ENCODE measurements around the gene ANKRD45.
A peak's percentile ranks its signal among the peaks of the same experiment; 100 is the strongest.
"Not testable (repeated sequence)": the region's sequence is repeated elsewhere in the genome, so short reads cannot be mapped to it uniquely, and the experiment has no call there.

The ANKRD45 gene

DNA sequence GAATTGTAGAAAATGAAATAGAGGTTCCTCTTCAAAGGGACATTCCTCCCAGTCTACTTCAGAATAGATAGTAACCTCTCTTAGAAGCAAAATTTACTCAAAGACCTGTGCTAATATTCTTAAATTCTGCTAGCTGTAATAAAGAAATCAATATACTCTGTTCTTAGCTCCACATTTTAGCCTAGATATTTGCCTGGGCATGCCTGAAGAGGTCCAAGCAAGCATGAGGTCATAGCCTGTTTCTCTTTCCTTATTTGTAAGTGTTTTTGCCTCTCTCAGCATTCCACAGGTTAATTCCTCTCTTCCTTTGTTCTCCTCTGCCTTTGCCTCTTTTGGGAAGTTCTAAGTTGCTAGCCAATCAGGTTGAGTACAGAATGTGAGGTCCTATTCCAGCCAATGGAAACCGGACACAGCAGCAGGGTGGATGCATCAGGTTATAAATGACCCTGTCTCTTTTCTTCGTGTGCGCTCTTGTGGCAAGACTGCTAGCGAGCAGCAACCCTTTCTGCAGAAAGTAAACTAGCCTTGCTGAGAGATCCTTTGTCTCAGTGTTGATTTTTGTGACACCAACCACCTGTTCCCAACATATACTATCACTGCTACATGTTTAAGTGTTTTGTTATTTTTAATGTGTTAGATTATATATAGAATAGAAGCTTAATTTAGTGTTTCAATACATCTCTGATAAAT lies 27.1 kb downstream of the ANKRD45 start:
- not testable (repeated sequence) for DNase-seq (ENCODE audit: low spot score)

DNA sequence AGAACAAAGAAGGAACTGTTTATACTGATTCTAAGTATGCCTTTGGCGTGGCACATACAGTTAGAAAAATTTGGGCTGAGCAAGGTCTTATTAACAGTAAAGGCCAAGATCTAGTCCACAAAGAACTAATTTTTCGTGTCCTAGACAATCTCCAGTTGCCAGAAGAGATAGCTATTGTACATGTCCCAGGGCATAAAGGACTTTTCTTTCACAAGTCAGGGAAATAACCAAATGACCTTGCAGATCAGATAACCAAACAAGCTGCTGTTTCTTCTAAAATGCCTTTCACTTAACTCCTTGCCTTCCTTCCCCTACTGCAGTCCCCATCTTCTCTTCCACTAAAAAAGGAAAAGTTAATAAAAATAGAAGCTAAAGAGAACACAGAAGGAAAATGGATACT lies 30.5 kb downstream of the ANKRD45 start:
- no peak for DNase-seq (ENCODE audit: low spot score)

DNA sequence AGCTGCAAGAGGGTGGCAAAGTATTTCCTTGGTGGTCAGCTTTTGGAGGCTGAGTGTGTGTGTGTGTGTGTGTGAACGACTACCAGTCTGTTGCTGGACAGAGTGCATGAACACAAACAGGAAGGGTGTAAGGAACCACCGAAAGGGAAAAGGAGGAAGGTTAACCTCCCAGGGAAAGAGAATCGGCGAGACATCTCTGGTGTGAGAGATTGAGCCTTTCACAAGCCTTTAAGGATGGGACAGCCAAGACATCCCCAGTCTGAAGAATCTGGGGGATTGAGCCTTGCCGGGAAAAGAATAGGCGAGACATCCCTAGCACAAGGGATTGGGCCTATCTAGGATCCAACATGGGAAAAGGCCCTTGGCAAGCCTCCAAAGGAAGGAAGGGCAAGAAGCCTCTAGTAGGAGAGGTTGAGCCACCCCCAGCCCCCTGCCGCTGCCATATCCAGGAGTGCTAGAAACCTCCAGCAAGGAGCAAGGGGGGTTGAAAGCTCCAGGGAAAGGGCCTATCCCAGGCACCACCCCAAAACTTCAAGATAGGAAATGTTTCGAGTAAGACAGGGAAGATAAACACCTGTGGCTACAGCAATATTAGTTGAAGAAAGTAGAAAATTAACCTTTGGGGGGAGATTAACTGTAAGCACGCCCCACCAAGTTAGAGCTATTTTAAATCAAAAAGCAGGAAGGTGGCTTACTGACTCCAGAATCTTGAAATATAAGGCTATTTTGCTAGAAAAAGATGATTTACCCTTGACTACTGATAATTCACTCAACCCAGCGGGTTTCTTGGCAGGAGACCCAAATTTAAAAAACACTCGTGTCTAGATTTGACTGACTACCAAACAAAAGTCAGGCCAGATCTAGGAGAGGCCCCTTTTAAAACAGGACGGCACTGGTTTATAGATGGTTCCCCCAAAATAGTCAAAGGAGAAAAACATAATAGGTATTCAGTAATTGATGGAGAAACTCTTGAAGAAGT lies 31.3 kb downstream of the ANKRD45 start:
- DNase-seq (ENCODE audit: low spot score), result no peak

DNA sequence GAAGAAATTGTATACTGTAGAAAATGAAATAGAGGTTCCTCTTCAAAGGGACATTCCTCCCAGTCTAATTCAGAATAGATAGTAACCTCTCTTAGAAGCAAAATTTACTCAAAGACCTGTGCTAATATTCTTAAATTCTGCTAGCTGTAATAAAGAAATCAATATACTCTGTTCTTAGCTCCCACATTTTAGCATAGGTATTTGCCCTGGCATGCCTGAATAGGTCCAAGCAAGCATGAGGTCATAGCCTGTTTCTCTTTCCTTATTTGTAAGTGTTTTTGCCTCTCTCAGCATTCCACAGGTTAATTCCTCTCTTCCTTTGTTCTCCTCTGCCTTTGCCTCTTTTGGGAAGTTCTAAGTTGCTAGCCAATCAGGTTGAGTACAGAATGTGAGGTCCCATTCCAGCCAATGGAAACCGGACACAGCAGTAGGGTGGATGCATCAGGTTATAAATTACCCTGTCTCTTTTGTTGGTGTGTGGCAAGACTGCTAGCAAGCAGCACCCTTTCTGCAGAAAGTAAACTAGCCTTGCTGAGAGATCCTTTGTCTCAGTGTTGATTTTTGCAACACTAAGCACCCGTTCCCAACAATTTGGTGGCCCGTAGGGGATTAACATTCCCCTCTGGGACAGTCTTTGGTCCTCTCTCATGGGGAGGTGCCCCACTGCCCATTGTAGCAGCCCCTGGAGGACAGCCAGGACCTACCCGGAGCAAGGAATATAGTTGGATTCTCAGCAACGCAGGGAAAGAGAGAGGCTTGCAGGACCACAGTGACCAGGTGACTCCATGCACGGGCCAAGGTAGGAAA lies 32.2 kb downstream of the ANKRD45 start:
- DNase-seq (ENCODE audit: low spot score), result not testable (repeated sequence)

DNA sequence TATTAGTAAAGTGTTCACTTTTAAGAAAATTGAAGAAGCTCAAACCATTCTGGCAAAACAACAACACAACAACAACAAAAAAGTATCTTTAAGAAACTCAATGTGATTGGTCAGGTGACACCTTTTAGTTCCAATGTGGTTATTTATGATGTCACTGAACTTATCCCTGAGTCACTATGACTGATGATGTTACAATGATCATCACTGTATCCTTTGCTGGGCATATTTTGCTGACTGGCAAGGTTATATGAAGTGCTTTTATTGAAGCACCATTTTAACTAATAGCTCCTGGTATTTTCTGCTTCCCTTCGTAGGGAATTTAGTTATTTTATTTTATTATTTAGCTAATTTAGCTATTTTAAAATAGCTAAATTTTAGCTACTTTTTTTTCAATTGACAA lies 34.5 kb downstream of the ANKRD45 start, which contains the start of gene TEX50:
TSS of gene TEX50 (plus strand) at position 223 of the 400 bp plus-strand sequence. CDS start 184 bp downstream, outside the sequence.
- DNase-seq (ENCODE audit: low spot score), result no peak

DNA sequence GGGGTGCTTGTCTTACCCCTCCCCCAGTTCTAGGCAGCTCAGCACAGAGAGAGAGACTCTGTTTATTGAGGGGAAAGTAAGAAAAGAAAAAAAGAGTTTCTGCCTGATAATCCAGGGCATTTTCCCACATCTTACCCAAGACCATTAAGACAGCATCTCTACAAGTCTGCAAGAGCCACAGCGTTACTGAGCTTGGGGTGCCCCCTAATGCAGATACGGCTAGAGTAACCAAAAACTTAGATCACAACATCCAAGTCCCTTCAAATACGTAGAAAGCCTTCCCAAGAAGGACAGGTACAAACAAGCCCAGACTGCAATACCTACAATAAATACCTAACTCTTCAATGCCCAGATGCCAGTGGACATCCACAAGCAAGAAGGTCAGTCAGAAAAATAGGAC lies 40.8 kb downstream of the ANKRD45 start:
- DNase-seq (ENCODE audit: low spot score), result no peak

DNA sequence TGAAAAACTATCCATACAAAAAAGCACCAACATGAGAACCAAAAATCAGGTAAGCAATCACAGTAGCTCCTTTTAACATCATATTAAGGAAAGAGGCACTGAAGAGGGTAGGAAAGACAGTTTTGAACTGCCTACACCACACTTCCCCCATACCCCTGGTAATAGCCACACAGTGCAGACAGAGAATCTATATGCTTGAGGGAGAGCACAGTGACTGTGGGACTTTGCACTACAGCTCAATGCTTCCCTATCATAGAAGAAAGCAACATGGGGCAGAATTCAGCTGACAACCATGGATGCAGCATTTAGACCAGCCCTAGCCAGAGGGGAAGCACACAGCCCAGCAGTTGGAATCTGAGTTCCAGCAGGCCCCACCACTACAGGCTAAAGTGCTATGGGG lies 42.4 kb downstream of the ANKRD45 start:
- DNase-seq (ENCODE audit: low spot score), result no peak

DNA sequence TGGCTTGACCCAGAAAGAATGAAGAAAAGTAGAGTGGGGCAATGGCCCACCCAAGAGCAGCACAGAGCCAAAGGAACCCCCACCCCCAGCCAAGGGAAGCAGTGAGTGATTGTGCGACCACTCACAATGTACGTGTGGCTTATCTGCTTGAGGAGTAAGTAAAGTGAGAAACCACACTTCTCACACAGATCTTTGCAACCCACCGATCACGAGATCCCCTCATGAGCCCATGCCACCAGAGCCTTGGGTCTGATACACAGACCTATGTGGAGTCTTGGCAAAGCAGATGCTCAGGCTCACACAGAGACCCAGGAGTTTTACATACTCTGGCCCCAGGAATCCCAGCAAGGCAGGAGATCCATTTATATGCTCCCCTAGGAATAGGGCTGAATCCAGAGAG lies 52.8 kb downstream of the ANKRD45 start:
- no peak for DNase-seq (ENCODE audit: low spot score)

DNA sequence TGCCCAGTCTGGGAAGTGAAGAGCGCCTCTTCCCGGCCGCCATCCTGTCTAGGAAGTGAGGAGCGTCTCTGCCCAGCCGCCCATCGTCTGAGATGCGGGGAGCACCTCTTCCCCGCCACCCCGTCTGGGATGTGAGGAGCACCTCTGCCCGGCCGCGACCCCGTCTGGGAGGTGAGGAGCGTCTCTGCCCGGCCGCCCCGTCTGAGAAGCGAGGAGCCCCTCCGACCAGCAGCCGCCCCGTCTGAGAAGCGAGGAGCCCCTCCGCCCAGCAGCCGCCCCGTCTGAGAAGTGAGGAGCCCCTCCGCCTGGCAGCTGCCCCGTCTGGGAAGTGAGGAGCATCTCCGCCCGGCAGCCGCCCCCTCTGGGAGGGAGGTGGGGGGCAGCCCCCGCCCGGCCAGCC lies 56.6 kb downstream of the ANKRD45 start:
- DNase-seq (ENCODE audit: low spot score), result not testable (repeated sequence)

DNA sequence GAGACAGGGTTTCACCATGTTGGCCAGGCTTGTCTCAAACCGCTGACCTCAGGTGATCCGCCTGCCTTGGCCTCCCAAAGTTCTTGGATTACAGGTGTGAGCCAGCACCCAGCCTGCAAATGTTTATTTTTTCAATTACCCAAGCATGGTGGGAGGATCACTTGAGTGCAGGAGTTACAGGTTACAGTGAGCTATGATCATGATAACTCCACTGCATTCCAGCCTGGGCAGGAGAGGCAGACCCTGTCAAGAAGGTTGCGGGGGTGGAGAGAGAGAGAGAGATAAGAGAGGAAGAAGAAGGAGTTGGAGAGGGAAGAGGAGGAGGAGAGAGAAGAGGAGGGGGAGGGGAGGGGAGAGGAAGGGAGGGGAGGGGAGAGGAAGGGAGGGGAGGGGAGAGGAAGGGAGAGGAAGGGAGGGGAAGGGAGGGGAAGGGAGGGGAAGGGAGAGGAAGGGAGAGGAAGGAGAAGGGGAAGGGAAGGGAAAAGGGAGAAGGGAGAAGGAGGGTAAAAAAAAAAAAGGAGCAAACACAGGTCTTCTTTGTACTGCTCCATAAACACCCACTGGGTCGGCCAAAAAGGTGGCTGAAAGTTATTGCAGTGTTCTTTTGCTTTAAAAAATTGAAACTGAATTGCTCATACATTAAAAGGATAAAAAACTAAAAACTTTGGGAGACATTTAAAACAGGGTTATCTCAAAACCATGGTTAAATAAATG lies 61.0 kb downstream of the ANKRD45 start:
- DNase-seq (ENCODE audit: low spot score), result no peak

DNA sequence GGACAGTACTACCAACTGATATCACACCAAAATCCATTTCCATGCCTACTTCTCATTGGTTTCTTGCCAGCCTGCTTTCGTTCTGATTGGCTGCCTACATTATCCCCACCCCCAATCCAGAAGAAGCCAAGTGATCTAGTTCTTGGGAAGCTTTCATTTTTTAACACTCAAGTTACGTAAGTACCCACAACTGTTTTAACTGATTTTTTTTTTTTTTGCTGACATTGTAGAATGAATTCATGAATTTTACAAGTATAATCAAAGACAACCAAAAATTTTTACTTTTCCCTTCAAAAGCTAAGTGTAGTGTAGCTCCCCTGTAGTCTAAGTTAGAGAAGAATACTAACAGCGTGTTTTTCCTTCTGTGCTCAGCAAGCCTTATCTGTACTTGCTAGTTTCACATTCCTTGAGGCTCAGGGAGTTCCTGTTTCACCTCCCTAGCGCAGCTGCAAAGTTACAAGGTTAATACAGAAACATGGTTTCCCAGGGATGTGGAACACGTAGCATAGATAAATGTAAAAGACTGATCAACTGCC lies 66.5 kb downstream of the ANKRD45 start, which contains the start of gene SLC9C2:
TSS of gene SLC9C2 (minus strand) at position 17 of the 536 bp plus-strand sequence. CDS start 1,296 bp downstream, outside the sequence.
- peak; percentile 5 for DNase-seq (ENCODE audit: low spot score)

DNA sequence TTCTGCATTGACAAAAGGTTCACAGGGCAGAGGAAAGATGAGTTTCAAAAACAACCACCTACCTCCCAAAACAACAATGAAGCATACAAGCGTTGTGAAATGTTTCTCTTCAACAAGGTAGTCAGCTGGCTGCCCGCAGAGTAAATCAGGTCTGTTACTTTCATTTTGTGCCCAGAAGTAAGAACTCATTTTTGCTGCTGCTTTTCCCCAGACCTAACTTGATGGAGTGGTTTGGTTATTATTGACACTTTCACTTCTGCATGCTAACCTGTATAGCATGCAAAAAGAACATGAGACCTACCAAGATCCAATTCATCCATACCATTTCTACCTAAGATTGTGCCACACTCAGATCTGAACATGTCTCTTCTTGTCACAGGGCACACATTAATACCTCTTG lies 68.1 kb downstream of the ANKRD45 start:
- no peak for DNase-seq (ENCODE audit: low spot score)

DNA sequence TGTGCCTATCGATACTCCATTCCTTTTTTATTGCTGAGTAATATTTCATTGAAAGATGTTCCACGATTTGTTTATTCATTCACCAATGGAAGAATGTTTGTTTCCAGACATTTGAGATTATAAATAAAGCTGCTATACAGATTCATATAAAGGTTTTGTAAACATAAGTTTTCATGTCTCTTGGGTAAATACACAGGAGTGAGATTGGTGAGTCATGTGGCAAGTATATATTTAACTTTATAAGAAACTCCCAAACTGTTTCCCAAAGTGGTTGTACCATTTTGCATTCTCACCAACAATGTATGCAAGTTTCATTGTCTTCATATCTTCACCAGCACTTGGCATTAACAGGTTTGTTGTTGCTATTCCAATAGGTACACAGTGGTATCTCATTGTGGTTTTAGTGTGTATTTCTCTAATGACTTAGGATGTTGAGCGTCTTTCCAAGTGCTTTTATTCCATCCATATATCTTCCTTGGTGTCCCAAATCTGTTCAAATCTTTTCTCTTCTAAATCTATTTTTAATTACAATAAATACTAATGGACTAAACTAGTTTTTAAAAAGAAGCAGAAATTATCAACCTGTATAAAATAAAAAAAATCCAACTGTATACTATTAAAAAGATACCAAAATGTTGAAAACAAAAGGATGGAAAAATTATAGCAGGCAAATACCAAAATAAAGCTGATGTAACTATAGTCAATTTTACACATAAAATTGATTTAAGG lies 73.4 kb downstream of the ANKRD45 start:
- DNase-seq (ENCODE audit: low spot score), result no peak

DNA sequence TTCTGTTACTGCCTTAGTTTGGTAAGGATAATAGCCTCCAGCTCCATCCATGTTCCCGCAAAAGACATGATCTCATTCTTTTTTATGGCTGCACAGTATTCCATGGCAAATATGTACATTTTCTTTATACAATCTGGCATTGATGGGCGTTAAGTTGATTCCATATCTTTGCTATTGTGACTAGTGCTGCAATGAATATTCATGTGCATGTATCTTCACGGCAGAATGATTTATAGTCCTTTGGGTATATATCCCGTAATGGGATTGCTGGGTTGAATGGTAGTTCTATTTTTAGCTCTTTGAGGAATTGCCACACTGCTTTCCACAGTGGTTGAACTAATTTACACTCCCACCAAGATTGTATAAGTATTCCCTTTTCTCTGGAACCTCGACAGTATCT lies 78.5 kb downstream of the ANKRD45 start:
- not testable (repeated sequence) for DNase-seq (ENCODE audit: low spot score)

DNA sequence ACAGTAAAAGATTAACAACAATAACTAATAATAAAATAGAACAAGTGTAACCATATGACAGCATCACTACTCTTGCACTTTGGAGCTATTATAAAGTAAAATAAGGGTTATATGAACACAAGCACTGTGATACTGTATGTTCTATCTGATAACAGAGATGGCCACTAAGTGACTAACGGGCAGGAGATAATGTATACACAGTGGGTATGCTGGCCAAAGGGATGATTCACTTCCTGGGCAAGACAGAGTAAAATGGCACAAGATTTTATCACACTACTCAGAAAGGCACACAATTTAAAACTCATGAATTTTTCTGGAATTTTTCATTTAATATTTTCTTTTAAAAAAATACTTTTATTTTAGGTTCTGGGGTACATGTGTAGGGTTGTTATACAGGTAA lies 79.1 kb downstream of the ANKRD45 start:
- no peak for DNase-seq (ENCODE audit: low spot score)

DNA sequence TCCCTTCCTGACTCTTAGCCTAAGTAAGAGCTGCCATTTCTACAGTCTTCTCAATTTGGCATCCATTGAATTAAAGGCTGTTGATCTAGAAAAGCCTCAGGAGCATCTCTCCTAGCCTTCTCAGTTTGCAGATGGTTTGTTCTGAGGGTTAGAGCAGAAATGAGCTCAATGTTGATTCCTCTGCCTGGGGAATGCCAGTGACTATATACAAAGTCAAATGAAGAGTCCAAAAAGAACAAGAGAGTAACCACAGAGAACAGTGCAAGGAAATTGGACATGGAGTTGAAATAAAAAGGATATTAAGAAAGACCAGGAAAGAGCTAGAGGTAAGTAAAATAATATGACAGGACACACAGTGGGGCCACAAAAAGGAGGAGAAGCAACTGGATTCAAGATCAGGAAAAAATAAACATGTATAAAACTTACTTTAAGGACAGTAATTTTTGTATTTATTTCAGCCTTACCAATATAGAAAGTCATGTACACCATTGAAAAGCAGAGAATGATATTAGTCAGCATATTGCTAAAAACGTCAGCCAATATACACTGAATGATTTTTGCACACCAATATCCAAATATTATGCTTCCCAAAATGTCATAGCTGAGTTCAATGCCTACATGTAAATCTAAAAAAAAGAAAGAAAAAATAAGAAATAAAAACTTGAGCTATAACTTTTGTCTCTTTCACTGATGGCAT lies 88.1 kb downstream of the ANKRD45 start:
- DNase-seq (ENCODE audit: low spot score), result no peak

DNA sequence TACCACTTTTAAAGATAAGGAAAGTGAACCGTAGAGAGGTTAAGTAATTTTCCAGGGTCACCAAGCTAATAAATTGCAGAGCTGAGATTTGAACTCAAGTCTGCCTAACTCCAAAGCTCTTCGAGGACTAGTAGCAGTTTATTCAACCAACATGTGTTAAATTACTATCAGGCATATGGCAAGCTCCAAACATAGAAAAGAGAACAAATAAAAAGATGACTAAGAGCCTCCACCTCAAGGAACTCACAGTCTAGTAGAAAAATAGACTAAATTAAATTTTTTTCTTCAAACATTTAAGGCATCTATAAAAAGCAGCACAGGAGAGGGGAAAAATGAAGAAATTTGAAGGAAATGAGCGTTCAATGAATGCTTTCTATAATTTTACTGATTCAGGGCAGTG lies 89.0 kb downstream of the ANKRD45 start:
- DNase-seq (ENCODE audit: low spot score), result no peak

DNA sequence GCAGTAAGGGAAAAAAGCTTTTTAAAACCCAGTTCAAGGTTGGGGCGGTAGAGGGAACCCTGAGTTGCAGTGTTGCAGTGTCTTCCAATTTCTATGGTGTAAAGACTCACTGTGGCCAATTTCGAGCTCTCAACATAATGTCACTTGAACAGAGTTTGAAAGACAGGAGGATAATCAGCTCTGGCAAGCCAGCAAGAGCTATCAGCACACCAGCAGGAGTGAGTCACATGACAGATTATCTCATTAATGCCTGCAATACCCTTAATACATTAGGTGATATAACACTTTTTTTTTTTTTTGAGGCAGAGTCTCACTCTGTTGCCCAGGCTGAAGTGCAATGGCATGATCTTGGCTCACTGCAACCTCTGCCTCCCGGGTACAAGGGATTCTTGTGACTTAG lies 89.6 kb downstream of the ANKRD45 start:
- no peak for DNase-seq (ENCODE audit: low spot score)

DNA sequence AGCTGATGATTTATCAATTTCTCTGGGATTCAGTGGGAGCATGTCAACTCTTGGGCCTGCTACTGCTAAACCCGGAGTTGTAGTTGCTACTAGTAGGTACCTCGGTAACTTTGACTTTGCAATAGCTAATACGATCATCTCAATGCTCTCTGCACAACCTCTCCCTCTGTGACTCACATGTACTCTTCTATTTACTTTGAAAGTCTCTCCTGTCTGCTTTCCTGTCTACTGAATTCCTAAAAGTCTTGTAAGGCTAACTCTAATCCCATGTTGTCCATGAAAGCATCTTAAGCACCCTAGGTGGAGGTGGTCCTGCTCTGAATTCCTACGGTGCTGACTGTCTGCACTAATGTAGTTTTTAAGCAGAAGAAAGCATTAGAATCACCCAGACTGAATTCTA lies 96.1 kb downstream of the ANKRD45 start:
- DNase-seq (ENCODE audit: low spot score), result no peak
